Nephron progenitor cell (in vitro differentiated cells): Measurements from ENCODE around the gene FGFR4.

Experiments
- DNase-seq: peaks from one replicate; pipeline ENCODE4 v3.0.0; 2021
- H3K27ac Mint-ChIP-seq: 2 replicates; pipeline ENCODE4 v1.8.0; 2021; ENCODE audit warnings: mild to moderate bottlenecking, moderate library complexity, mixed read lengths
- H3K27me3 Mint-ChIP-seq: 2 replicates; pipeline ENCODE4 v1.8.0; 2021; ENCODE audit warnings: mild to moderate bottlenecking, low read depth, mixed read lengths; ENCODE audit not compliant: poor library complexity
- H3K36me3 Mint-ChIP-seq: 2 replicates; pipeline ENCODE4 v1.8.0; 2021; ENCODE audit warnings: low read depth, mixed read lengths
- H3K4me1 Mint-ChIP-seq: 2 replicates; pipeline ENCODE4 v1.8.0; 2021; ENCODE audit warnings: mixed read lengths
- H3K4me3 Mint-ChIP-seq: 2 replicates; pipeline ENCODE4 v1.8.0; 2021; ENCODE audit warnings: mild to moderate bottlenecking, moderate library complexity, mixed read lengths
- H3K9me3 Mint-ChIP-seq: 2 replicates; pipeline ENCODE4 v1.8.0; 2021; ENCODE audit warnings: mild to moderate bottlenecking, moderate library complexity, mixed read lengths
- CTCF ChIP-seq: fragments of 200-600 bp; sonication (generic); IDR thresholded peaks from 2 replicates; pipeline ENCODE4 v1.5.0; 2021; ENCODE audit warnings: antibody characterized with exemption

The FGFR4 gene

GRCh38 chr5:177065491-177065890, 21.2 kb upstream of the FGFR4 start:
- Mint-ChIP-seq H3K4me3 (no peak overlapping the region), H3K27ac (no peak overlapping the region), H3K27me3 (peaks cover 4% of the 10 kb centered on the region), H3K36me3 (peaks cover 22% of the 10 kb centered on the region), H3K4me1 (no peaks in the 10 kb centered on the region), H3K9me3 (no peaks in the 10 kb centered on the region)
- TF ChIP-seq CTCF, result no peak
- DNase-seq, result no peak

- TF ChIP-seq CTCF, result no peak
- H3K36me3 Mint-ChIP-seq, result peaks cover 22% of the 10 kb centered on the region
- H3K27ac Mint-ChIP-seq, result peak overlapping the region; percentile 30
- no peak for DNase-seq
- H3K4me1 Mint-ChIP-seq, result peaks cover 6% of the 10 kb centered on the region
- H3K4me3 Mint-ChIP-seq, result no peak overlapping the region
- H3K9me3 Mint-ChIP-seq, result no peaks in the 10 kb centered on the region
- peaks cover 5% of the 10 kb centered on the region for H3K27me3 Mint-ChIP-seq
Observed at GRCh38 chr5:177066224-177066623, 20.5 kb upstream of the FGFR4 start.

- Mint-ChIP-seq H3K36me3 (peaks cover 19% of the 10 kb centered on the region), H3K4me1 (peaks cover 12% of the 10 kb centered on the region), H3K4me3 (no peak overlapping the region), H3K9me3 (no peaks in the 10 kb centered on the region), H3K27ac (no peak overlapping the region), H3K27me3 (peaks cover 2% of the 10 kb centered on the region)
- no peak for TF ChIP-seq CTCF
- DNase-seq, result no peak
Observed at GRCh38 chr5:177067503-177067902, 19.2 kb upstream of the FGFR4 start.

- DNase-seq, result no peak
- Mint-ChIP-seq H3K4me1 (peaks cover 12% of the 10 kb centered on the region), H3K27ac (no peak overlapping the region), H3K36me3 (peaks cover 15% of the 10 kb centered on the region), H3K9me3 (no peaks in the 10 kb centered on the region), H3K27me3 (peaks cover 2% of the 10 kb centered on the region), H3K4me3 (no peak overlapping the region)
- TF ChIP-seq CTCF, result no peak
Observed at GRCh38 chr5:177070536-177071191, 16.1 kb upstream of the FGFR4 start.

GRCh38 chr5:177071666-177072385, 14.9 kb upstream of the FGFR4 start:
- Mint-ChIP-seq H3K4me3 (no peak overlapping the region), H3K36me3 (peaks cover 15% of the 10 kb centered on the region), H3K9me3 (no peaks in the 10 kb centered on the region), H3K27me3 (peaks cover 2% of the 10 kb centered on the region), H3K4me1 (peaks cover 12% of the 10 kb centered on the region), H3K27ac (peak overlapping the region; percentile 58)
- TF ChIP-seq CTCF, result peak; percentile 89
- peak; percentile 82 for DNase-seq

GRCh38 chr5:177077335-177077734, 9.4 kb upstream of the FGFR4 start:
- Mint-ChIP-seq H3K27me3 (no peaks in the 10 kb centered on the region), H3K4me1 (peaks cover under 1% of the 10 kb centered on the region), H3K27ac (no peak overlapping the region), H3K9me3 (no peaks in the 10 kb centered on the region), H3K4me3 (no peak overlapping the region), H3K36me3 (peaks cover 10% of the 10 kb centered on the region)
- no peak for DNase-seq
- no peak for TF ChIP-seq CTCF
